Prostate gland (tissue), 2 donors: ENCODE results near the gene RNF213.

Experiments
- CTCF ChIP-seq, 4 experiments: fragments of 200-600 bp in 2 of 4; fragments of 450-650 bp in 2 of 4; sonication (generic) in 2 of 4; IDR thresholded peaks; 1 replicate in 3 of 4; 2 replicates in 1 of 4; pipeline ENCODE4 v1.5.1; 2016 to 2019; ENCODE audit warnings: antibody characterized with exemption in 4 of 4, mild to moderate bottlenecking in 2 of 4, moderate library complexity in 2 of 4
- POLR2A ChIP-seq: fragments of 450-650 bp; IDR thresholded peaks from one replicate; pipeline ENCODE4 v1.6.1; 2016; ENCODE audit warnings: antibody characterized with exemption, mild to moderate bottlenecking
- POLR2AphosphoS5 ChIP-seq: sonication (generic); formaldehyde crosslinking; IDR thresholded peaks from one replicate; pipeline ENCODE4 v1.6.1; 2017; ENCODE audit warnings: antibody characterized with exemption

- TF ChIP-seq CTCF (IDR thresholded peaks at IDR 0.05) (no peak), POLR2A (no peak), POLR2AphosphoS5 (no peak)
These were observed 12.4 kb upstream of the RNF213 start for GRCh38 chr17:80248001-80248893.
